Vagina (tissue), 2 donors: ENCODE data around the gene ABLIM2.

Source experiments
- CTCF ChIP-seq, 3 experiments: fragments of 450-650 bp in 2 of 3; fragments of 200-600 bp in 1 of 3; sonication (generic) in 1 of 3; IDR thresholded peaks; one replicate each; pipeline ENCODE4 v1.5.1; 2017 to 2019; ENCODE audit warnings: antibody characterized with exemption in 3 of 3, mild to moderate bottlenecking in 2 of 3, moderate library complexity in 2 of 3
- POLR2A ChIP-seq, 2 donors: fragments of 450-650 bp; IDR thresholded peaks; one replicate each; pipeline ENCODE4 v1.6.1; 2017; ENCODE audit warnings: antibody characterized with exemption in 2 of 2, mild to moderate bottlenecking in 2 of 2, moderate library complexity in 2 of 2

- TF ChIP-seq CTCF (IDR thresholded peaks at IDR 0.05) = no peak
- no peak for TF ChIP-seq POLR2A (IDR thresholded peaks at IDR 0.05)
These were observed 134.9 kb downstream of the ABLIM2 start for GRCh38 chr4:8023696-8024033.
